Measurements from ENCODE around the gene KYAT1.

KYAT1 gene

GRCh38 chr9:128919402-128920089 is 37.8 kb upstream of the KYAT1 start:
- no peak for DNase-seq (ENCODE audit: low read depth, low spot score)
- Histone ChIP-seq H3K9ac (ENCODE audit: insufficient read length) (no peak overlapping the region), H3K4me3 (no peak overlapping the region), H3K36me3 (ENCODE audit: insufficient read depth, low read length) (peaks cover 7% of the 10 kb centered on the region; the same call in 1 of the 2 replicates), H3K27ac (no peak overlapping the region), H3K9me3 (ENCODE audit: low read depth, low read length) (no peaks in the 10 kb centered on the region)
- TF ChIP-seq FOXP2 (optimal IDR thresholded peaks at IDR 0.05; ENCODE audit: control extremely low read depth, extremely low read length, insufficient read depth) (no peak), POLR2AphosphoS5 (IDR thresholded peaks at IDR 0.05; ENCODE audit: borderline replicate concordance, low read depth, low read length) (no peak), EZH2 (IDR thresholded peaks at IDR 0.05) (no peak)

- Histone ChIP-seq H3K4me3 (no peak overlapping the region), H3K9me3 (ENCODE audit: low read depth, low read length) (no peaks in the 10 kb centered on the region), H3K9ac (ENCODE audit: insufficient read length) (no peak overlapping the region), H3K27ac (no peak overlapping the region), H3K36me3 (ENCODE audit: insufficient read depth, low read length) (peaks cover 7% of the 10 kb centered on the region; the same call in 1 of the 2 replicates)
- TF ChIP-seq FOXP2 (optimal IDR thresholded peaks at IDR 0.05; ENCODE audit: control extremely low read depth, extremely low read length, insufficient read depth) (no peak), POLR2AphosphoS5 (IDR thresholded peaks at IDR 0.05; ENCODE audit: borderline replicate concordance, low read depth, low read length) (no peak), EZH2 (IDR thresholded peaks at IDR 0.05) (no peak)
- DNase-seq (ENCODE audit: low read depth, low spot score), result no peak
These were observed 37.2 kb upstream of the KYAT1 start for GRCh38 chr9:128918921-128919320.

- Histone ChIP-seq H3K36me3 (ENCODE audit: insufficient read depth, low read length) (peaks cover 7% of the 10 kb centered on the region; the same call in 1 of the 2 replicates), H3K27ac (peak overlapping the region; percentile 50; the same call in 1 of the 2 replicates), H3K4me3 (no peak overlapping the region), H3K9ac (ENCODE audit: insufficient read length) (no peak overlapping the region), H3K9me3 (ENCODE audit: low read depth, low read length) (no peaks in the 10 kb centered on the region)
- DNase-seq (ENCODE audit: low read depth, low spot score), result no peak
- TF ChIP-seq EZH2 (IDR thresholded peaks at IDR 0.05) (no peak), POLR2AphosphoS5 (IDR thresholded peaks at IDR 0.05; ENCODE audit: borderline replicate concordance, low read depth, low read length) (no peak), FOXP2 (optimal IDR thresholded peaks at IDR 0.05; ENCODE audit: control extremely low read depth, extremely low read length, insufficient read depth) (no peak)
These were observed 35.5 kb upstream of the KYAT1 start for GRCh38 chr9:128917151-128917849.

DNA sequence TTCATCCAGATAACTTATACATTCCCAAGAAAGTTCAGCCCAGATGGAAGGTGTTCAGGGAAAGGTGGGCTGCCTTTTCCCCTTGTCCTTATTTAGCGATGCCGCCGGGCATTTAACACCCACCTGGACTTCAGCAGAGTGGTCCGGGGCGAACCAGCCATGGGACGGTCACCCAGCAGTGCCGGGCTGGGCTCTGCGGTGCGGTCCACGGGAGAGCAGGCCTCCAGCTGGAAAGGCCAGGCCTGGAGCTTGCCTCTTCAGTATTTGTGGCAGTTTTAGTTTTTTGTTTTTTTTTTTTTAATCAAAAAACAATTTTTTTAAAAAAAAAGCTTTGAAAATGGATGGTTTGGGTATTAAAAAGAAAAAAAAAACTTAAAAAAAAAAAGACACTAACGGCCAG is 35.0 kb upstream of the KYAT1 start:
- H3K9ac ChIP-seq (ENCODE audit: insufficient read length), result no peak overlapping the region
- peak overlapping the region; percentile 50; the same call in 1 of the 2 replicates for H3K27ac ChIP-seq
- peaks cover 7% of the 10 kb centered on the region; the same call in 1 of the 2 replicates for H3K36me3 ChIP-seq (ENCODE audit: insufficient read depth, low read length)
- no peaks in the 10 kb centered on the region for H3K9me3 ChIP-seq (ENCODE audit: low read depth, low read length)
- TF ChIP-seq FOXP2 (optimal IDR thresholded peaks at IDR 0.05; ENCODE audit: control extremely low read depth, extremely low read length, insufficient read depth) (no peak), EZH2 (IDR thresholded peaks at IDR 0.05) (no peak), POLR2AphosphoS5 (IDR thresholded peaks at IDR 0.05; ENCODE audit: borderline replicate concordance, low read depth, low read length) (no peak)
- H3K4me3 ChIP-seq, result no peak overlapping the region
- no peak for DNase-seq (ENCODE audit: low read depth, low spot score)

GRCh38 chr9:128916204-128916603 is 34.5 kb upstream of the KYAT1 start:
- H3K9ac ChIP-seq (ENCODE audit: insufficient read length), result no peak overlapping the region
- peaks cover 7% of the 10 kb centered on the region; the same call in 1 of the 2 replicates for H3K36me3 ChIP-seq (ENCODE audit: insufficient read depth, low read length)
- H3K4me3 ChIP-seq, result no peak overlapping the region
- H3K27ac ChIP-seq, result no peak overlapping the region
- DNase-seq (ENCODE audit: low read depth, low spot score), result no peak
- TF ChIP-seq POLR2AphosphoS5 (IDR thresholded peaks at IDR 0.05; ENCODE audit: borderline replicate concordance, low read depth, low read length), result no peak
- no peak for TF ChIP-seq FOXP2 (optimal IDR thresholded peaks at IDR 0.05; ENCODE audit: control extremely low read depth, extremely low read length, insufficient read depth)
- TF ChIP-seq EZH2 (IDR thresholded peaks at IDR 0.05), result no peak
- no peaks in the 10 kb centered on the region for H3K9me3 ChIP-seq (ENCODE audit: low read depth, low read length)

GRCh38 chr9:128913995-128914772 is 32.4 kb upstream of the KYAT1 start:
- no peak for TF ChIP-seq POLR2AphosphoS5 (IDR thresholded peaks at IDR 0.05; ENCODE audit: borderline replicate concordance, low read depth, low read length)
- no peak for TF ChIP-seq EZH2 (IDR thresholded peaks at IDR 0.05)
- no peak for TF ChIP-seq FOXP2 (optimal IDR thresholded peaks at IDR 0.05; ENCODE audit: control extremely low read depth, extremely low read length, insufficient read depth)
- Histone ChIP-seq H3K4me3 (no peak overlapping the region), H3K27ac (no peak overlapping the region), H3K9ac (ENCODE audit: insufficient read length) (no peak overlapping the region), H3K9me3 (ENCODE audit: low read depth, low read length) (no peaks in the 10 kb centered on the region), H3K36me3 (ENCODE audit: insufficient read depth, low read length) (peaks cover 8% of the 10 kb centered on the region; the same call in 1 of the 2 replicates)
- DNase-seq (ENCODE audit: low read depth, low spot score), result no peak

DNA sequence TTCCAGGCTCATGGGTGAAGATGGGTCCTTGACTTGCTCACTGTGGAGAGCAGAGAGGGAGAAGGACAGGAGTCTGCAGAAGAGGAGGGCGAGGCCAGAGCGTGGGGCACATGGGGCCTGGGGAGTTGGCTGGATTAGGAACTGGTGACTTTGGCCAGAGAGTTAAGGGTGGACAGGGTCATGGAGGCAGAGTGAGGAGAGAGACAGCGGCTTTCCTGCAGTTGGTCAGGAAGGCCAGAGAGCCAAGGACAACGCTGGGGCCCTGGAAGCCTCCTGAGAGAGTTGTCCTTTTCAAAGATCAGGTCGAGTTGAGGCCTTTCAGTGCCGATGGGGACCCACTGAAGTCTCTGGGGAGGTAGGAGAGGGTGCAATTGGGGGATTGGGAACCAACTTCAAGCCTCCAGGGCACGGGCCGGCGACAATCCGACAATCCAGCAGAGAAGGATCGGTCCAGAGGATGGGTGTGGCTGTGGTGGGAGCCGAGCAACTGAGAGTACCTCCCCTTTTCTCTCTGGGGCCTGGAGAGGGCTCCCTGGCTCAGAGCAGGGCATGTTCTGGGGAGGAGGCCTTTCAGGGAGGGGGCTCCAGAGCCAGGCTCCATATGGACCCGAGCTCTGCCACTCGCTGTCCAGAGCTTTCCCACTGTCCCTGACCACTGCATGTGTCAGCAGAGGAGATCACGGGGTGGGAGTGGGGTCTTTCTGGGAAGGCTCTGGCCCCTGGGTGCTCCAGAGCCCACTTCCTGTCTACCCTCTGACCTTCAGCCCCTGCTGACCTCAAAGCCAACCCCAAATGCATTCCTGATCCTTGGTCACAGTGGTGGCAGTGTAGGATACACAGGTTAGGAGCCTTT is 31.5 kb upstream of the KYAT1 start:
- H3K27ac ChIP-seq, result no peak overlapping the region
- no peak overlapping the region for H3K4me3 ChIP-seq
- H3K9me3 ChIP-seq (ENCODE audit: low read depth, low read length), result no peaks in the 10 kb centered on the region
- H3K36me3 ChIP-seq (ENCODE audit: insufficient read depth, low read length), result peaks cover 16% of the 10 kb centered on the region; the same call in 1 of the 2 replicates
- no peak overlapping the region for H3K9ac ChIP-seq (ENCODE audit: insufficient read length)
- DNase-seq (ENCODE audit: low read depth, low spot score), result no peak
- TF ChIP-seq EZH2 (IDR thresholded peaks at IDR 0.05), result no peak
- no peak for TF ChIP-seq POLR2AphosphoS5 (IDR thresholded peaks at IDR 0.05; ENCODE audit: borderline replicate concordance, low read depth, low read length)
- TF ChIP-seq FOXP2 (optimal IDR thresholded peaks at IDR 0.05; ENCODE audit: control extremely low read depth, extremely low read length, insufficient read depth), result no peak
